GM12864 (cell line): ENCODE measurements around the gene CEP170.

Source experiments
- DNase-seq: peaks from one replicate; pipeline ENCODE4 v3.0.0-alpha.2; 2011; ENCODE audit warnings: low read depth
- H3K4me3 ChIP-seq: 2 replicates; pipeline ENCODE4 v1.5.1; 2011; ENCODE audit warnings: mild to moderate bottlenecking, low read depth, low read length, control low read depth
- TF ChIP-seq, protein P1 (sequence below): IDR thresholded peaks from 2 replicates; pipeline ENCODE4 v1.5.1; 2011; ENCODE audit warnings: low read depth, mild to moderate bottlenecking, moderate library complexity, low read length, control low read depth, inconsistent platforms; ENCODE audit errors: missing control alignments

Gene CEP170

DNA sequence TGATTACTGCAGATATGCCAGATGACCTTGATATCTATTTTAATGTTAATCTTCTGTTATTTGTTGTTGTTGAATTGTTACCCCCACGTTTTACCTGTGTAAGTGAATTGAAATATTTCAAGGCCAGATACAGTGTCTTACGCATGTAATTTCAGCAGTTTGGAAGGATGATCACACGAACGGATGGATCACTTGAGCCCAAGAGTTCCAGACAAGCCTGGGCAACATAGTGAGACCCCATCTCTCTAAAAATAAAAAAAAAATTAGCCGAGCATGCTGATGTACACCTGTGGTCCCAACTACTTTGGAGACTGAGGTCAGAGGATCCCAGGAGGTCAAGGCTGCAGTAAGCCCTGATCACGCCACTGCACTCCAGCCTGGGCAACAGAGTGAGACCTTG is 33.0 kb upstream of the CEP170 start:
- no peak for DNase-seq
- TF ChIP-seq, protein P1, sequence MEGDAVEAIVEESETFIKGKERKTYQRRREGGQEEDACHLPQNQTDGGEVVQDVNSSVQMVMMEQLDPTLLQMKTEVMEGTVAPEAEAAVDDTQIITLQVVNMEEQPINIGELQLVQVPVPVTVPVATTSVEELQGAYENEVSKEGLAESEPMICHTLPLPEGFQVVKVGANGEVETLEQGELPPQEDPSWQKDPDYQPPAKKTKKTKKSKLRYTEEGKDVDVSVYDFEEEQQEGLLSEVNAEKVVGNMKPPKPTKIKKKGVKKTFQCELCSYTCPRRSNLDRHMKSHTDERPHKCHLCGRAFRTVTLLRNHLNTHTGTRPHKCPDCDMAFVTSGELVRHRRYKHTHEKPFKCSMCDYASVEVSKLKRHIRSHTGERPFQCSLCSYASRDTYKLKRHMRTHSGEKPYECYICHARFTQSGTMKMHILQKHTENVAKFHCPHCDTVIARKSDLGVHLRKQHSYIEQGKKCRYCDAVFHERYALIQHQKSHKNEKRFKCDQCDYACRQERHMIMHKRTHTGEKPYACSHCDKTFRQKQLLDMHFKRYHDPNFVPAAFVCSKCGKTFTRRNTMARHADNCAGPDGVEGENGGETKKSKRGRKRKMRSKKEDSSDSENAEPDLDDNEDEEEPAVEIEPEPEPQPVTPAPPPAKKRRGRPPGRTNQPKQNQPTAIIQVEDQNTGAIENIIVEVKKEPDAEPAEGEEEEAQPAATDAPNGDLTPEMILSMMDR = no peak
- H3K4me3 ChIP-seq = no peak overlapping the region

GRCh38 chr1:243287652-243288051 is 32.6 kb upstream of the CEP170 start:
- no peak overlapping the region for H3K4me3 ChIP-seq
- peak; percentile 62 for DNase-seq
- TF ChIP-seq, protein P1 = no peak

DNA sequence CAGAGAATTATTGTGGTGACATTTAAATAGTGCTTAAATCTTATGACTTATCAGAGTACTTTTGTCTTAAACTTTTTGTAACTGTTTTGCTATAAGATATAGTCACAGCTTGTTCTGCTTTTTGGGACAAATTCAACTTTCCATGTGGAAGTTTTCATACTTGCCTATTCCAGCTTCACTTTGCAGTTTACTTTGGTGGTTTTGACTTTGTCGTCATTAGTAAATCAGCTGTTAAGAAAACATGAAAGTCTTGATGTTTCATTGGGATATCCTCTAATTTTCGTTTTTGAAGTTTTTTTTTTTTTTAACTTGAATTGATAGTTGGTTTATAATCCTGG is 32.0 kb upstream of the CEP170 start:
- H3K4me3 ChIP-seq = no peak overlapping the region
- TF ChIP-seq, protein P1 = no peak
- no peak for DNase-seq

GRCh38 chr1:243286409-243287122 is 31.5 kb upstream of the CEP170 start:
- no peak overlapping the region for H3K4me3 ChIP-seq
- TF ChIP-seq, protein P1 = no peak
- DNase-seq = no peak

- H3K4me3 ChIP-seq = no peak overlapping the region
- TF ChIP-seq, protein P1 = no peak
- DNase-seq = no peak
Measured at GRCh38 chr1:243281672-243282071, 26.6 kb upstream of the CEP170 start.

GRCh38 chr1:243280571-243281129 is 25.6 kb upstream of the CEP170 start:
- TF ChIP-seq, protein P1 = no peak
- no peak overlapping the region for H3K4me3 ChIP-seq
- no peak for DNase-seq

DNA sequence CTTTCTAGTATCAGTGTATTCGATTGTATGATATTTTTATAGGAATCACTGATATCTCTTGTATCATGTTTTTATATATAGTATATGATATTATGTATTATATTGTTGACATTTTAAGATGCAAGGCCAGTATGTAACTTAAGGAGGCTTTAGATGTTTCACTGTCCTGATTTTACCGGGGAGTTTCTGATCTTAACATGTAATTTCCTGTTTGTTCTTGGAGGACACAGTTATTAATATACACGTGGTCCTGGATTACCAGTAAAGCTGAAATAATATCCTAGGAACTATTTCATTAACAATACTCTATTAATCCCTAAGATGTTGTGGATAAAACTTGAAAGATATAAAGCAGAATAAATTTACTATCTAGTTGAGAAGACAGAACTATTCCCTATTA is 20.2 kb upstream of the CEP170 start:
- no peak overlapping the region for H3K4me3 ChIP-seq
- TF ChIP-seq, protein P1 = no peak
- no peak for DNase-seq
